Posterior vena cava (tissue), 2 donors: Measurements from ENCODE around the gene ACSL6. TPM values are rescaled to one million over a fixed set of nuclear protein-coding genes. Genes with fewer than 3 reads are reported as not detected.
A peak's percentile ranks its signal among the peaks of the same experiment; 100 is the strongest.

Experiments
- DNase-seq: peaks from one replicate; pipeline ENCODE4 v3.0.0-alpha.2; 2020; ENCODE audit warnings: low spot score
- intact Hi-C, 2 donors: fragments of 100-400 bp; cut with DNase I; formaldehyde crosslinking; loops; one replicate each; pipeline versions ENCODE4 v1.14.1 to v1.14.2; 2022 to 2023
- long read RNA-seq, 2 donors: library from polyadenylated mRNA; unstranded; transcript quantifications; one replicate each; pipeline ENCODE4 v2.0.0, GENCODE V29; 2020 to 2021
- total RNA-seq, 2 donors: library from RNA; stranded (reverse); fragmentation: NEBNext Ultra II Directional; extraction: Animal tissue kit (Norgen Biotek cat#: 25700); gene quantifications; one replicate each; pipeline ENCODE4 v1.2.1, GENCODE V29; 2021
- donor health status: DM: yes; HTN: yes; CAD: no.
- donor health status: DM: yes; HTN: yes; CAD: no.

Gene ACSL6, protein sequence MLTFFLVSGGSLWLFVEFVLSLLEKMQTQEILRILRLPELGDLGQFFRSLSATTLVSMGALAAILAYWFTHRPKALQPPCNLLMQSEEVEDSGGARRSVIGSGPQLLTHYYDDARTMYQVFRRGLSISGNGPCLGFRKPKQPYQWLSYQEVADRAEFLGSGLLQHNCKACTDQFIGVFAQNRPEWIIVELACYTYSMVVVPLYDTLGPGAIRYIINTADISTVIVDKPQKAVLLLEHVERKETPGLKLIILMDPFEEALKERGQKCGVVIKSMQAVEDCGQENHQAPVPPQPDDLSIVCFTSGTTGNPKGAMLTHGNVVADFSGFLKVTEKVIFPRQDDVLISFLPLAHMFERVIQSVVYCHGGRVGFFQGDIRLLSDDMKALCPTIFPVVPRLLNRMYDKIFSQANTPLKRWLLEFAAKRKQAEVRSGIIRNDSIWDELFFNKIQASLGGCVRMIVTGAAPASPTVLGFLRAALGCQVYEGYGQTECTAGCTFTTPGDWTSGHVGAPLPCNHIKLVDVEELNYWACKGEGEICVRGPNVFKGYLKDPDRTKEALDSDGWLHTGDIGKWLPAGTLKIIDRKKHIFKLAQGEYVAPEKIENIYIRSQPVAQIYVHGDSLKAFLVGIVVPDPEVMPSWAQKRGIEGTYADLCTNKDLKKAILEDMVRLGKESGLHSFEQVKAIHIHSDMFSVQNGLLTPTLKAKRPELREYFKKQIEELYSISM
- total RNA-seq, result under 1 TPM; 0.32 to 0.62 TPM
- long read RNA-seq, donor 1, result 0 reads
- long read RNA-seq, donor 2, result 0 reads

DNA sequence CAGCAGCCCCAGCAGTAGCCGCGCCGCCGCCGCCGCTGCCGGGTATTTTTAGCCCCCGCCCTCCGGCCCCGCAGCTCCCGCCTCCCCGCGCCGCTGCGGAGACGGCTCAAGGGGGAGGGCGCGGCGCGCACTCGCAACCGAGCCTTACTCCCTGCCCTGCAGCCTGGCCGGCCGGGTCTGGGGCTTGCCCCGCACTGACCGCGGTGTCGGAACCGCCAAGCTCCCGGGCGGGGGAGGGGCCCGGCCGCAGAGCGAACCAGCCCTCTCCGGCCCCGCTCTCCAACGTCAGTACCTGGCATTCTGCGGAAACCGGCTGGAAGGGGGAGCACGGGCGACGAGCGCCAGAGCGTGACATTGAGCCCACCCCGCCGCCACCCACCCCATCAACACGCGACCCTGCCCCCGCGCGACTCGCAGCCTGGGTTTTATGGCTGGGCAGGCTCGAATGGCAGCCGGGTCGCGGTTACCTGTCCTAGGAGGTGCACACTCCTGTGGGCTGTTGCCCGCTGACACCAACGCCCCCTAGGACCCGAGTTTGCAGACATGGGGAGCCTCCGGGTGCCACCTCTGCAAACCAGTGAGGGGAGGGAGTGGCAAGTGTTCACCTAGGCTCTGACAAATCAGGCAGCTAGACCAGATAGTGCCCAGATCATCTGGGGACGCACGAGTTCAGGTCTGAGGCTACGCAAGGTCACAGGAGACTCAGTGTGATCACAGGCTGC, at the start of gene ACSL6:
ACSL6 (minus strand) TSS at position 37 of the 722 bp plus-strand sequence. CDS start 105 bp downstream, outside the sequence.
- DNase-seq, result peak; percentile 80
- intact Hi-C loops, result loop anchor here in 1 of 2 donors (5.0 kb wide), 1 partner anchor 199 kb away; no protein-coding TSS in a partner anchor

DNA sequence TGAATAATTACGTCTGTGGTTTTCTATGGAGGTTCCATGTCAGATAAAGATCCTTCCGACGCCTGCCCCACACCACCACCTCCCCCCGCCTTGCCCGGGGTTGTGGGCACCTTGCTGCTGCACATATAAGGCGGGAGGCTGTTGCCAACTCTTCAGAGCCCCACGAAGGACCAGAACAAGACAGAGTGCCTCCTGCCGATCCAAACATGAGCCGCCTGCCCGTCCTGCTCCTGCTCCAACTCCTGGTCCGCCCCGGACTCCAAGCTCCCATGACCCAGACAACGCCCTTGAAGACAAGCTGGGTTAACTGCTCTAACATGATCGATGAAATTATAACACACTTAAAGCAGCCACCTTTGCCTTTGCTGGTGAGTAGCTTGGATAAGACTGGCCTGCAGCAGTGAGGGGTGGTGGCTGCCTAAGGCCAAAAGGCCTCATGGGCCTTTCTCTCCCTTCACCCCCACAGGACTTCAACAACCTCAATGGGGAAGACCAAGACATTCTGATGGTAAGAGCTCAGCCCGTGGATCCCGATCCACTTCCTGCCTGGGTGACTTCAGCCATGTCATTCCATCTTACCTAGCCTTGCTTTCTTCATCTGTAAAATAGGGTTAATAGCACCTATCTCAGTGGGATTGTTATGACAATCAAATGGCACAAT, 49.2 kb upstream of the ACSL6 start, which contains the start of gene IL3:
IL3 (plus strand) TSS at position 155 of the 661 bp plus-strand sequence; CDS start at position 207, 52 bp downstream.
- intact Hi-C loops, result no loop called here
- peak; percentile 78 for DNase-seq

DNA sequence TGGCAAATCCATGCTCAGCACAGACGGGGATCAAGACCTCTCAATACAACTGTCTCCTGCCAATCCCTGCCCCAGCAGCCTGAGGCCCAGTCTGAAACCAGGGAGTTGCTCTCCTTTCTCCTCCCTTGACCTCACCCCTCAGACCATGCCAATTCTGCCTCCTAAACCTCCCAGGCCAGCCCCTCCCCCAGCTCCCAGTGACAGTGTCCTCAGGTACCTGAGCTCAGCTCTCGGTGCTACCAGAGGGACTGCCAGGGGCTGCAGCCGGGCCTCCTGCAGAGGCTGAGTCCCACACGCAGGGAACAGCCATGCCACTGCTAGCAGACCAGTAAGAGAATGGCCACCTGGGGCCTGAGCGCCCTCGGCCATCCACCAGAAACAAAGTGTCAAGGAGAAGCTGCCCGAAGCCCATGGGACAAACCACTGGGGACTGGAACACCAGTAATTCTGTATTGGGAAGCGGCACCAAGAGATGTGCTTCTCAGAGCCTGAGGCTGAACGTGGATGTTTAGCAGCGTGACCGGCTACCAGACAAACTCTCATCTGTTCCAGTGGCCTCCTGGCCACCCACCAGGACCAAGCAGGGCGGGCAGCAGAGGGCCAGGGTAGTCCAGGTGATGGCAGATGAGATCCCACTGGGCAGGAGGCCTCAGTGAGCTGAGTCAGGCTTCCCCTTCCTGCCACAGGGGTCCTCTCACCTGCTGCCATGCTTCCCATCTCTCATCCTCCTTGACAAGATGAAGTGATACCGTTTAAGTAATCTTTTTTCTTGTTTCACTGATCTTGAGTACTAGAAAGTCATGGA, 48.4 kb upstream of the ACSL6 start:
- peak; percentile 78 for DNase-seq
- intact Hi-C loops, result no loop called here

DNA sequence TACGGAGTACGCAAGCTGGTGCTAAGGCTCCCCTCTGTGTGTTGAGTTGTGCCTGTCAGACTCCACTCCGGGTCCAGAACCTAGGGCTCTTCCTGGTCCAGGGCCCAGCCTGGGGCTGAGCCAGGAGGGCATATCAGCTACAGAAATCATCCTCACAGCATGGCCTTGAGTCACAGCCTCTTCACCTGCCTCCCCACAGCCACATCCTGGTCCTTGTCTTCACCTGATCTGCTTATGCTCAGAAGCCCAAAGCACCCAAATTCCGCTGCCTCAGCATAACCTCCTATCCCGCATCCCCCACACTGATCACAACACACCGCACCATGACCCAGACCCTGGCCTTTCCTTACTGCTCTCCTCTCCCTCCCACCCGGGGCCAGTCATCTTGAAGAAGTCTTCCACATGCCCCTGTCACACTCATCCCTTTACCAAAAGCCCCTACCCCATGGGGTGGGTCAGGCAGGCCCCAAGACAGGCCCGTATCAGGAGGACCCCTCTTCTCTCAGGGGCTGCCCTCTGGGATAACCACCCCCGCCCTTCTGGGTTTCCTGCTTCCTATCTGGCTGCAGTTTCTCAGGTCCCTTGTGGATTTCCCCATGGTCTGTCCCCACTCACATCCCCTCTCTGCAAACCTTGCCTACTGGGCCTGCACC, 47.7 kb upstream of the ACSL6 start:
- DNase-seq, result peak; percentile 62
- intact Hi-C loops, result no loop called here

DNA sequence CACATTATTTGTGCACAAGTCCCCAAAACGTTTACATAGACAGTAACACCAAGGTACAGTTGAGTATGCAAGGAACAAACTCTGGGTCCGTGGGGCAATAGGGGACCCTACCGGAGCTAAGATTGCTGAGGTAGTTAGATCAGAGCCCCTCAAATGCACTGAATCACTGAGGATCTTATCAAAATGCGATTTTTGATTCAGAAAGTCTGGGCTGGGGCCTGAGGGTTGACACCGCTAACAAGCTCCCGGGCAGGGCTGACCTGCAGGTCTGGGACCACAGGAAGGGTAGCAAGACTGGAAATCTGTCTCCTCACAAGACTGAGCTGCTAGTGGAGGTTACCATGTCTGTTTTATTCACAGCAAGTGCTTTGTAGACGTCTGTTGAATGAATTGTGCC, 47.2 kb upstream of the ACSL6 start:
- intact Hi-C loops, result no loop called here
- DNase-seq, result peak; percentile 66

DNA sequence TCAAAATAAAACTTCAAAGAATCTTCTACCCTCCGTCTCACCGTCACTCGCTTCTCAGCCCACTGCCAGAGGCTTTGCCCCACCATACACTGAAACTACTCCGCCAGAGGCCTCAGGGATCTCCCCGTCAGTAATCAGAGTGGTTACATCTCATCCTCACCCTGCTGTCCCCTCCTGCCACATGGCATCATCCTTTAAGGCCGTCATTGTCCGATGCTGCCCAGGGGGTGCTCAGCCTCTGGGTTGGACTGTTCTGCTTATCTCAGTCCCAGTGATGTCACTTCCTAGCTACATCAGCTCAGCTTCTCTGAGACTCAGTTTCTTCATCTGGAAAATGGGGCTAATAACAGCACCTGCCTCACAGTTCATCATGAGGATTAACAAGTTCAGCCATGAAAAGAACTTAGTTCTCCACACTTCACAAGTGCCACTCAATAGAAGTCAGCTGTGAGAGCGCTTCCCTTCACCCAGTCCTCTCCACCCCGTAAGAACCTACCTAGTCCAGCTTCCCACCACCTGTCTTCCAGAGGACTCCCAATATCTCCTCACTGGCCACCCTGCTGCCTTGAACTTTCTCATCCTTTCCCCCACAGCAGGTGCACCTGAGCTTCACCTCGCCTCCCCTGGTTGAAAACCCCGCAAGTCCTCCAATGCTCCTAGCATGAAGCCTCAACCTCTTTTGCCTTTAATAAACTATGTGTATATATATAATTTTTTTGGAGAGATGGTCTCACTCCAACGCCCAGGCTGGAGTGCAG, 46.2 kb upstream of the ACSL6 start:
- intact Hi-C loops, result no loop called here
- DNase-seq, result no peak

DNA sequence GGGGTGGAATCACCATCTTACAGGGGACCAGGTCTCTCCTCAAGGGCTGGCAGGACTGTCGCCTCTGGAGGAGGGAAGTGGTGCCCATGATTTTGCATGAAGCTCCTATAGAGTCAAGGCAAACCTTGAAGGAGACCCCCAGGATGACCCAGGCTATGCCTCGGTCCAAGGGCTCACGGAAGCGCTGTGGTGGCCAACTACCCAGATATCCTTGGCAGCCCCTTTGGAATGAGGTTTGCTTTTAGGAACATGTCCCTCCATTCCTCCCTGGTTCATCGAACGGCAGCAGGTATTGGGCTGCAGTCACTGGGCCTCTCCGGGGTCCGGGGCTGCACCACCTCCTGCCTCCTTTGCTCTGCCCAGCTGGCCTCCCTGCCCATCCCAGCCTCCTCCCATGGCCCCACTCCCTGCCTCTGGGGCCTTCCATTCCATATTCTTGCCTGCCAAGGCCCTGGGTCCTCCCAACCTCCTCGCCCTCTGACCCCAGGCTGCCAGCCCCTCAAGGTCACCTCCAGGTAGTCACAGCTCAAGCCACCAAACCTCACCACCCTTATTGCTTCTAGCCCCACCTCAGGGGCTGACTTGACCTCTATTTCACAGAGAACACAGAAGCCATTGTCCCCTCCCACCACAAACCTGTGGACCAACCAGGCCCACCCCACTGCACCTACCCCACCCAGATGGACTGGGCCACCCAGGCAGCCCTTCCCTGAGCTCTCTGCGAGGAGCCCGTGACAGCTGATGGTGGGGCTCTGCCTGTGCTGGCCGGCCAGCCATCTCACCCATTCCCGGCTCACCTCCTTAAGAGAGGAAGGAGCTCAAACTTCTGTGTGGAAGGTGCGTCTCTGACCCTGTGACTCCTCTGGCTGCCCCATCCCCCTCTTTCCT, 45.4 kb upstream of the ACSL6 start:
- DNase-seq, result peak; percentile 48
- intact Hi-C loops, result no loop called here

DNA sequence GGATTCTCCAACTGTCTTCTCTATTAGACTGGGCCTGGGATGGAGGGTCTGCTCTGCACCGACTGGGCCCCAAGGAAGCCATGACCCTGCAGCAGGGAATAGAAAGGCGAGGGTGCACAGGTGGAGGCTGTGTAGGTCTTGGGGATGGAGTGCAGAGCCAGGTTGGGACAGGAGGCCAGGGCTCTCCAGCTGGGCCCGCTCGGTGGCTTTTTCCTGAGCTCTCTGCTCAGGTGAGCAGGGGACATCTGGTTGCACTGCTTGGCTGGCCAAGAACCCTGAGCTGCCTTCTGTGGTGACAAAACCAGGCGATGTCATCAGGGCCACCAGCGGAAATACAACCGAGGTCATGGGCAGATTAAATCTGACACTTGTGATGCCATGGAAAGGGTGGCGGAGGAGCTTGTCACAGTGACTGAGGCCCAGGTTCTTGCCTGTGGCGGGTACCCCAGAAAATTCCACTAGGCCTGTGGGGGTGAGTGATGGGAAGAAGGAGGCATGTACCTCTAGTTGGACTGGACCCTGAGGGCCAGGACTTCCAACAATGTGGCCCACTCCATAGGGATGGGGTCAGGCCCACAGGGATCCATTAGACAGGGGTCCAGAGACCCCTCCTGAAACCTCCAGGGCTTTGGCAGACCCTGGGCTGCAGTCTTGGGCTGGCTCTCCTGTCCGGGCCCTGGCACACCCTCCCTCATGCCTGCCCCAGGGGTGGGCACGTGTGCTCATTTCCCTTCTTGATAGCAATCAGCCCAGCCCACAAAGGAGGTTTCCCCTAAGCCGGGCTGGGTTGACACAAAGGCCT, 44.6 kb upstream of the ACSL6 start:
- peak; percentile 74 for DNase-seq
- intact Hi-C loops, result no loop called here

DNA sequence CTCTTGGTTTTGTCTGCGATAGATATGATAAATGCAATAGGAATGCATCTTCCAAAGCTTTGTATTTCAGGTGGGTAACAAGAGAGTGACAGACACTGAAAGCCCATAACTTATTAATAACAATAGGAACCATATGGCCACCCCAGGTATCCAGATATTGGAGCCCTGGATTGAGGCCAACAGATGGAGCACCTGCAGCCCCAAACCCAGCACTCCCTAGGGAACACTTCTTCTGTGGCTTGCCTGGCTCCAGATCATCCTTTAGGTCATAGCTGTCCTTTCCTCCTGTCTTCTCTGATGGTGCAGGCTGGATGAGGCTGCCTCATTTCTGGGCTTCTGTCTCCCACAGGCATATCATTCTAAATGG, 44.0 kb upstream of the ACSL6 start:
- no peak for DNase-seq
- intact Hi-C loops, result no loop called here

DNA sequence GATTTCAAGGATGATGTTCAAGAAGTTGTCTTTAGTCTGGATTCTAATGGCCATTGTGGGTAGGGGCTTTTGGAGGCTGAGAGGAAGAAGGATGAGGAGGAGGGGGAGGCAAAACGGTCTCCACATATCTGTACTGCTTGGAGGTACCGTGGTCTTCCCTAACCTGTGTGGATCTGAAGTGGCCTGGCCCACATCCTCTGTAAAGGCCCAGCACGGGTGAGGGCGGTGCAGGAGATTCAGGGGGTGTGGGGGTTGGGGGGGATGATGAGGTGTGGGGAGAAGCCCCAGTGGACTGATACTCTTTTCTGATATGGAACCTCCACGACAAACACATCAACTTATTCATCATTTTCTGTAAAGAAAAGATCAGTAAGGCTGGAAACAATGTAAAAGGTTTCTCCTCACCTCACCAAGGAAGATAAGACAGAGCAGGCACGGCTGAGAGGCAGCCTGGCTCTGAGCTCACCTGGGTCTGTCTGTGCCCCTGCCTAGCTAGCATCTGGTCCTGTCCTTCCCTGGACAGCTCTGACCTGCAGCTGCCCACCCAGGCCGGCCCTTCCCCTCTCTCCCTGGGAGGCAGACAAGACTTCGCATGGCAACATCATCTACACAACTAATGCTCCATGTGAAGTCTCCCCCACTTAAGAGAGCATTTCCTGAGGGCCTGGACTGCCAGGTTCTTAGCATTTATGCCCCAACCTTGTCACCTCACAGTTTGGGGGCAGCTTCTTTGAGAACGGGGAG, 43.4 kb upstream of the ACSL6 start:
- DNase-seq, result peak; percentile 53
- intact Hi-C loops, result no loop called here

DNA sequence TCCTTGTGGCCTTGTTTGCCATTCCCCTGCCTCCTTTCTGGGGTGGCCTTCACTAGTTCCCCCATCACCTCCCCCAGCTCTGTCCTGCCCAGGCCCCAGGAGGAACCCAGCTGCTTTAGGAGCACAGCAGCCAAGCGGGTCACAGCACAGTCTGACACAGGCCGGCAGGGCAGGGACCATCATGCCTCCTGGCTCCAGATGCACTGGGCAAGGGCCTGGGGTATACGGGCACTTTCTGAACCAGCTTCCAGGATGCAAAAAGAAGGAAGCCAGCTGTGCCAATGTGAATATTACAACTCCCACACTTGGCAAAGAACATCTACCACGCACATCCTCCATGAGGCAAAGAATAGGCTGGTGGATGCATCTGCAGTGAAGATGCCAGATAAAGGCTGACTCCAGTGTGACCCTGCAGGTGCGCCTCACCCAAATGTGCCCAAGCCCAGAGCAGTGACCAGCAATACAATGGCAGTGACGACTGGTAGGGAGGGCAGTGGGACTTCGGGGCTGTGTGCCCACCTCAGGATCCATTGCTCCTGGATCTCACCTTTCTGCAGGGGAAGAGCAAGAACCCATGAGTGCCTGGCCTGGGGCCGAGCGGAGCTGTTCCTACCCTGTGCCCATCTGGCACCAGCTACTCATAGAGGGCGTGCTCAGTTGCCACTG, 42.7 kb upstream of the ACSL6 start:
- intact Hi-C loops, result no loop called here
- peak; percentile 42 for DNase-seq

DNA sequence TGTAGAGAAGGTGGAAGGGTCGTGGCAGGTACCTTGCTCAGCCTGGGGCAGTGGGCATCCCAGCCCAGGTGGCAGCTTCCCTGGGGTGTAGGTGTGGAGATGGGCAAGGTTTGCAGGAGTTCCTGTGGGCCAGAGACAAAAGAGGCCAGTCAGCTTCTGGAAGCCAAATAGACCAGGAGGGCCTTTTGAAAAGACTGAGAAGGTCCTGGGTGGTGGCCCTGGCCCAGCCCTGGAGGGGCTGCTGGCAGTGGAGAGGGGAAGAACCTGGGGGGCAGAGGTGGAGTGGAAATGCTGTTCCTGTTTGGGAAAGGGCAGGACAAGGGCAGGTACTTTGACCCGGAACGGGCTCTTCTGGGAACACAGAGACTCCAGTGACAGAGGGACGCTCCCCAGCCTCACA, 42.0 kb upstream of the ACSL6 start:
- peak; percentile 41 for DNase-seq
- intact Hi-C loops, result no loop called here

DNA sequence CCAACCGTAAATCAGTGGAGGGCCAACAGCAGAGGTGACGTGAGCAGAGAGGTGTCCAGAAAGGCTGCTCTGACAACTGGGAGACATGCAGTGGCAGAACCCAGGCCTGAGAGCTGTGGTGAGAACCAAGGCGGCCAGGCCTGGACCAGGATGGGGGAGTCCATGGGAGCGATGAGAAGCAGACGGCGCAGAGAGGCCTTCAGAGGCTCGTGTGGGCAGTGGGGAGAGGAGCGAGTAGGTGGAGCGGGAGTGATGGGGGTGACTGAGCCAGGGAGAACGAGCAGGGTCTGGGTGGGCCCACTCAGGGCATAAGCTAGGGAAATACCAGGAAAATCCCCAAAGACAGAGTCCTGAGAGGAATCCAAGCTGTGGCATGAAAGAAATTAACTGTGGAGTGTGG, 41.1 kb upstream of the ACSL6 start:
- intact Hi-C loops, result no loop called here
- no peak for DNase-seq
